Sigmoid colon (tissue), 7 donors: ENCODE measurements around the gene IRF7. TPM values are rescaled to one million over a fixed set of nuclear protein-coding genes. Genes with fewer than 3 reads are reported as not detected.
"Not testable (repeated sequence)": the region's sequence is repeated elsewhere in the genome, so short reads cannot be mapped to it uniquely, and the experiment has no call there.

Experiments used
- DNase-seq: peaks from one replicate; pipeline ENCODE4 v3.0.0-alpha.2; 2019
- H3K27ac ChIP-seq, 4 donors: fragments of 200-600 bp; sonication (generic); one replicate each; pipeline ENCODE4 v1.5.1; 2016 to 2019; ENCODE audit warnings: mild to moderate bottlenecking in 1 of 4
- H3K27me3 ChIP-seq, 3 donors: fragments of 200-600 bp; sonication (generic); one replicate each; pipeline ENCODE4 v1.5.1; 2019; ENCODE audit warnings: mild to moderate bottlenecking in 1 of 3
- H3K36me3 ChIP-seq, 4 donors: fragments of 200-600 bp; sonication (generic); one replicate each; pipeline ENCODE4 v1.5.1; 2016 to 2019
- H3K4me1 ChIP-seq, 4 donors: fragments of 200-600 bp; sonication (generic); one replicate each; pipeline ENCODE4 v1.5.1; 2017 to 2019
- H3K4me3 ChIP-seq, 4 donors: fragments of 200-600 bp; sonication (generic); one replicate each; pipeline ENCODE4 v1.5.1; 2017 to 2019; ENCODE audit warnings: mild to moderate bottlenecking in 2 of 4, moderate library complexity in 1 of 4
- H3K9me3 ChIP-seq, 4 donors: fragments of 200-600 bp in 3 of 4; sonication (generic) in 3 of 4; one replicate each; pipeline versions ENCODE4 v1.5.1 to v1.6.1; 2013 to 2019
- EP300 ChIP-seq, 4 donors: sonication (generic); formaldehyde crosslinking; IDR thresholded peaks; one replicate each; pipeline ENCODE4 v1.6.1; 2017; ENCODE audit warnings: antibody characterized with exemption in 4 of 4
- POLR2A ChIP-seq, 2 donors: fragments of 450-650 bp; IDR thresholded peaks; one replicate each; pipeline ENCODE4 v1.6.1; 2016; ENCODE audit warnings: antibody characterized with exemption in 2 of 2, mild to moderate bottlenecking in 2 of 2, moderate library complexity in 2 of 2
- POLR2AphosphoS5 ChIP-seq, 4 donors: sonication (generic); formaldehyde crosslinking; IDR thresholded peaks; one replicate each; pipeline ENCODE4 v1.6.1; 2017; ENCODE audit warnings: antibody characterized with exemption in 4 of 4
- WGBS, 2 donors: extraction: QIAGEN DNeasy Blood & Tissue Kit; methylation state at CpG; one replicate each; pipeline ENCODE4 v1.1.7; 2013; 5-methylcytosine and 5-hydroxymethylcytosine counted together
- intact Hi-C: fragments of 100-400 bp; cut with DNase I; formaldehyde crosslinking; loops from one replicate; pipeline ENCODE4 v1.15.1; 2023
- polyA plus RNA-seq, 3 donors: library from polyadenylated mRNA; stranded (reverse); fragments of 200-250 nt; gene quantifications; one replicate each; pipeline ENCODE4 v1.2.3, GENCODE V29; 2013
- total RNA-seq, 4 donors: library from RNA; depleted of rRNA; stranded (reverse); fragments of >200 nt; gene quantifications; one replicate each; pipeline ENCODE4 v1.1.0, GENCODE V29; 2016
- TF ChIP-seq, protein P1 (sequence below), 4 experiments: fragments of 450-650 bp in 3 of 4; fragments of 200-600 bp in 1 of 4; IDR thresholded peaks; one replicate each; pipeline ENCODE4 v1.5.1; 2016 to 2019; ENCODE audit warnings: antibody characterized with exemption in 4 of 4, mild to moderate bottlenecking in 3 of 4, moderate library complexity in 2 of 4
- donor health status: healthy with polysubstance abuse.
- donor health status: Bipolar disorder and iron deficiency.
- donor health status: healthy.

Gene IRF7
- total and polyA plus RNA-seq, 7 donors, result 8.6 to 73.9 (median 16.1) TPM

DNA sequence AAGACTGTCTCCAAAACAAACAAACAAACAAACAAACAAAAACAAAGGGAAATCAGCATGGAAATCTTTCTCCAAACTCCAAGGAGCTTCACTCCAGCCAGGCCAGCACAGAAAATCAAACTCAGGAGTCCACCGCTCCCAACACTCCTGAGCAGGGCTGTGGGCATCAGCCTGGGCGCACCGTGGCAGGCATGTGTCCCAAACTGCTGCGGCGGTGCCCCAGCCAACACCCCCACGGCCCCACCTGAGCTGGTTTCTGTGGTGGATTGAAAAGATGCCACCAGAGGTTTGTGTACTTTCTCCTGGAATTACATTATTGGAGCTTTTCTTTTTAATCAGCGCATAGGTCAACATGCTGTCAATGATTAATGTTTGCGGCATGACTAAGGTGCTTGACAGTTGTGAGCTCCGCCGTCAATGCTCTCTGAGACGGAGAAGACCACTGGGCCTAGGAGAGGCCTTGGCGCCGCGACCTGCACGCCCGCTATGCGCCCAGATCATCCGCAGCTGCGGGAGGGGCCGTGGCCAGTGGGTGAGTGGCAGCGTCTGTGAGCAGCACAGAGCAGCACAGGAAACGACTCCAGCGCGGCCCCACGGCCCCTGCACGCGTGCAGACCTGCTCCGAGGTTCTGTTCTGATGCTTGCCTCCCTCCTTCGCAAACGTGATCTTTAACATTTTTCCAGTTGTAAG is 39.4 kb upstream of the IRF7 start:
- WGBS, 2 donors, result 25 to 79% methylated on average over 30 of the region's 30 CpGs
- no peaks in the 10 kb centered on the region for H3K4me1 ChIP-seq
- no peaks in the 10 kb centered on the region for H3K9me3 ChIP-seq
- no peaks in the 10 kb centered on the region for H3K27me3 ChIP-seq
- no peak overlapping the region for H3K27ac ChIP-seq
- TF ChIP-seq POLR2A (IDR thresholded peaks at IDR 0.05) (no peak), EP300 (IDR thresholded peaks at IDR 0.05) (no peak), POLR2AphosphoS5 (IDR thresholded peaks at IDR 0.05) (no peak)
- TF ChIP-seq, protein P1, sequence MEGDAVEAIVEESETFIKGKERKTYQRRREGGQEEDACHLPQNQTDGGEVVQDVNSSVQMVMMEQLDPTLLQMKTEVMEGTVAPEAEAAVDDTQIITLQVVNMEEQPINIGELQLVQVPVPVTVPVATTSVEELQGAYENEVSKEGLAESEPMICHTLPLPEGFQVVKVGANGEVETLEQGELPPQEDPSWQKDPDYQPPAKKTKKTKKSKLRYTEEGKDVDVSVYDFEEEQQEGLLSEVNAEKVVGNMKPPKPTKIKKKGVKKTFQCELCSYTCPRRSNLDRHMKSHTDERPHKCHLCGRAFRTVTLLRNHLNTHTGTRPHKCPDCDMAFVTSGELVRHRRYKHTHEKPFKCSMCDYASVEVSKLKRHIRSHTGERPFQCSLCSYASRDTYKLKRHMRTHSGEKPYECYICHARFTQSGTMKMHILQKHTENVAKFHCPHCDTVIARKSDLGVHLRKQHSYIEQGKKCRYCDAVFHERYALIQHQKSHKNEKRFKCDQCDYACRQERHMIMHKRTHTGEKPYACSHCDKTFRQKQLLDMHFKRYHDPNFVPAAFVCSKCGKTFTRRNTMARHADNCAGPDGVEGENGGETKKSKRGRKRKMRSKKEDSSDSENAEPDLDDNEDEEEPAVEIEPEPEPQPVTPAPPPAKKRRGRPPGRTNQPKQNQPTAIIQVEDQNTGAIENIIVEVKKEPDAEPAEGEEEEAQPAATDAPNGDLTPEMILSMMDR (IDR thresholded peaks at IDR 0.05), result no peak
- no peak for DNase-seq
- intact Hi-C loops, result no loop called here
- peaks cover 0 to 53% (median 10%) of the 10 kb centered on the region in 4 donors for H3K36me3 ChIP-seq
- no peak overlapping the region for H3K4me3 ChIP-seq

DNA sequence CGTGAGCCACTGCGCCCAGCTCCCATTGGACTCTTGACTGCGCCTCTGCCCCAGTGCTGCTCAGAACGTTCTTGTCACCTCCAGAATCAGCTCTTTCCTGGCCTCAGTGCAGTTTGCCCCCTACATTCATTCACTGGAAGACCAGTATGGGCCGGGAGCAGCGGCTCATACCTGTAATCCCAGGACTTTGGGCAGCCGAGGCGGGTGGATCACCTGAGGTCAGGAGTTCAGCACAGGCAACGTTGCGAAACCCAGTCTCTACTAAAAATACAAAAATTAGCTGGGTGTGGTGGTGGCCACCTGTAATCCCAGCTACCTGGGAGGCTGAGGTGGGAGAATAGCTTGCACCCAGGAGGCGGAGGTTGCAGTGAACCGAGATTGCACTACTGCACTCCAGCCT is 38.7 kb upstream of the IRF7 start:
- WGBS, 2 donors, result 80 to 89% methylated on average over 12 of the region's 12 CpGs
- intact Hi-C loops, H3K4me1 ChIP-seq, DNase-seq, H3K27me3 ChIP-seq, H3K27ac ChIP-seq, H3K9me3 ChIP-seq, H3K4me3 ChIP-seq: not testable (repeated sequence)
- H3K36me3 ChIP-seq, result peaks cover 0 to 46% (median 8%) of the 10 kb centered on the region in 4 donors

DNA sequence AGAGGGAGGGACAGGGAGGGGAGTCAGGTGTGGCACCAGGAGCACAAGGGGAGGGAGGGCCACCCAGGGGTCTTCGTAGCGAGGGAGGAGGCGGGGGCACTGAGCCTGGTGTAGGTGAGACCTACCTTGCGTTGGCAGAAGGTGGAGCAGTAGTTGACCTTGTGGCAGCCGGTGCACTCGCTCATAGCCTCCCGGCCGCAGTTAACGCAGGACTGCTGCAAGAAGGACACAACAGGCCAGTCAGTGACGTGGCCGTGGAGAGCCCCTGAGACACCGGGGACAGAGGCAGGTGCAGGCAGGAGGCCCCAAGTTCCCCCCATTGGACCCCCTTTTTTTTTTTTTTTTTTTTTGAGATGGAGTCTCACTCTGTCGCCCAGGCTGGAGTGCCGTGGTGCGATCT is 38.1 kb upstream of the IRF7 start:
- Histone ChIP-seq H3K4me3 (no peak overlapping the region), H3K36me3 (peaks cover 0 to 41% (median 5%) of the 10 kb centered on the region in 4 donors)
- TF ChIP-seq POLR2A (IDR thresholded peaks at IDR 0.05), result no peak
- TF ChIP-seq, protein P1 (IDR thresholded peaks at IDR 0.05), result no peak
- TF ChIP-seq POLR2AphosphoS5 (IDR thresholded peaks at IDR 0.05), result no peak
- TF ChIP-seq EP300 (IDR thresholded peaks at IDR 0.05), result no peak

DNA sequence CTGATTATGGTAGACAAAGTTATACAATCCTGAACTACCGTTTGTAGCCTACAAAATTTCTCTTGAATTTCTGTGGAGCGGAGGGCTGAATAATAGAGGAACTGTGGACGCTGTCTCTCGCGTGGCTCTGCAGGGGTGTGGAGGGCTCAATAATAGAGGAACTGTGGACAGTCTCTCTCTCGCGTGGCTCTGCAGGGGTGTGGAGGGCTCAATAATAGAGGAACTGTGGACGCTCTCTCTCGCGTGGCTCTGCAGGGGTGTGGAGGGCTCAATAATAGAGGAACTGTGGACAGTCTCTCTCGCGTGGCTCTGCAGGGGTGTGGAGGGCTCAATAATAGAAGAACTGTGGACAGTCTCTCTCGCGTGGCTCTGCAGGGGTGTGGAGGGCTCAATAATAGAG is 37.4 kb upstream of the IRF7 start:
- H3K27ac ChIP-seq, H3K9me3 ChIP-seq, DNase-seq, H3K4me3 ChIP-seq, intact Hi-C loops, H3K27me3 ChIP-seq, H3K4me1 ChIP-seq: not testable (repeated sequence)
- H3K36me3 ChIP-seq, result peaks cover 0 to 34% (median 3%) of the 10 kb centered on the region in 4 donors
- WGBS, 2 donors, result 89 to 91% methylated on average over 14 of the region's 14 CpGs

More for the DNA sequence above, 38.1 kb upstream of the IRF7 start:
- Histone ChIP-seq H3K4me1 (no peaks in the 10 kb centered on the region), H3K27me3 (no peaks in the 10 kb centered on the region), H3K27ac (no peak overlapping the region), H3K9me3 (no peaks in the 10 kb centered on the region)
- intact Hi-C loops, result no loop called here
- no peak for DNase-seq
- 86 to 95% methylated on average over 15 of the region's 15 CpGs for WGBS, 2 donors

DNA sequence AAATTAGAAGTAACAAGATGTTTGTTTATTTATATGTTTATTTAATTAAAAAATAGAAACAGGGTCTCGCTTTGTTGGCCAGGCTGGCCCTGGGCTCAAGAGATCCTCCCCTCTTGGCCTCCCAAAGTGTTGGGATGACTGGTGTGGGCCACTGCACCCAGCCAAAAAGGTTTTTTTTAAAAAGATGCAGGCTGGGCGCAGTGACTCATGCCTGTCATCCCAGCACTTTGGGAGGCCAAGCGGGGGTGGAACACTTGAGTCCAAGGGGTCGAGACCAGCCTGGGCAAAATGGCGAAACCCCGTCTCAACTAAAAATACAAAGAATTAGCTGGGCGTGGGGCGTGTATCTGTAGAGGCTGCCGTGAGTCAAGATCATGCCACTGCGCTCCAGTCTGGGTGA is 34.7 kb upstream of the IRF7 start:
- Histone ChIP-seq H3K27ac (no peak overlapping the region), H3K9me3 (no peaks in the 10 kb centered on the region), H3K27me3 (no peaks in the 10 kb centered on the region), H3K36me3 (peaks cover 0 to 23% (median 3%) of the 10 kb centered on the region in 4 donors), H3K4me3 (no peak overlapping the region), H3K4me1 (no peaks in the 10 kb centered on the region)
- TF ChIP-seq POLR2A (IDR thresholded peaks at IDR 0.05) (no peak), POLR2AphosphoS5 (IDR thresholded peaks at IDR 0.05) (no peak), EP300 (IDR thresholded peaks at IDR 0.05) (no peak)
- TF ChIP-seq, protein P1 (IDR thresholded peaks at IDR 0.05), result no peak
- intact Hi-C loops, result no loop called here
- WGBS, 2 donors, result 95 to 97% methylated on average over 10 of the region's 10 CpGs
- DNase-seq, result no peak

DNA sequence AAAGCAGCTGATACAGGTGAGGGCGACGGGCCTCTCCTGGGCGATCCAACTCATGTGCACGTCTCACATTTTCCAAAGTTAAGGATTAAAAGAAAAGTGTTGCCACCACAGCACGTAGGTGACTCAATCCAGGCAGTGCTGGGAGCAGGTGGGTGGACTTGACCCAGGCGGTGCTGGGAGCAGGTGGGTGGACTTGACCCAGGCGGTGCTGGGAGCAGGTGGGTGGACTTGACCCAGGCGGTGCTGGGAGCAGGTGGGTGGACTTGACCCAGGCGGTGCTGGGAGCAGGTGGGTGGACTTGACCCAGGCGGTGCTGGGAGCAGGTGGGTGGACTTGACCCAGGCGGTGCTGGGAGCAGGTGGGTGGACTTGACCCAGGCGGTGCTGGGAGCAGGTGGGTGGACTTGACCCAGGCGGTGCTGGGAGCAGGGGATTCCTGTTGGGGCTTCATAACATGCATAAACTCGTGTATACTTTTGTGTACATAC is 32.0 kb upstream of the IRF7 start:
- DNase-seq, H3K4me3 ChIP-seq, H3K27ac ChIP-seq, intact Hi-C loops, H3K4me1 ChIP-seq, H3K27me3 ChIP-seq, H3K9me3 ChIP-seq: not testable (repeated sequence)
- WGBS, 2 donors, result 84 to 91% methylated on average over 10 of the region's 14 CpGs
- H3K36me3 ChIP-seq, result peaks cover 0 to 29% (median 3%) of the 10 kb centered on the region in 4 donors
